Esophagus muscularis mucosa (tissue), 4 donors: ENCODE data around the gene PITRM1. TPM values are rescaled to one million over a fixed set of nuclear protein-coding genes. Genes with fewer than 3 reads are reported as not detected.

ENCODE experiments used
- DNase-seq: peaks from one replicate; pipeline ENCODE4 v3.0.0-alpha.2; 2017; ENCODE audit errors: extremely low spot score
- H3K27ac ChIP-seq, 4 donors: fragments of 200-600 bp; sonication (generic); replicated peaks in 1 of 4; 1 replicate in 3 of 4; 2 replicates in 1 of 4; pipeline ENCODE4 v1.5.1; 2016 to 2019; ENCODE audit warnings: mild to moderate bottlenecking in 1 of 4
- H3K27me3 ChIP-seq, 4 donors: fragments of 200-600 bp; sonication (generic); one replicate each; pipeline versions ENCODE4 v1.5.1 to v1.6.0; 2016 to 2019
- H3K36me3 ChIP-seq, 4 donors: fragments of 200-600 bp; sonication (generic); one replicate each; pipeline ENCODE4 v1.5.1; 2016 to 2019
- H3K4me1 ChIP-seq, 4 donors: fragments of 200-600 bp; sonication (generic); one replicate each; pipeline ENCODE4 v1.5.1; 2016 to 2019
- H3K4me3 ChIP-seq, 4 donors: fragments of 200-600 bp; sonication (generic); 1 replicate in 2 of 4; 2 replicates in 2 of 4; pipeline ENCODE4 v1.5.1; 2016 to 2019; ENCODE audit warnings: mild to moderate bottlenecking in 4 of 4, moderate library complexity in 1 of 4
- H3K9me3 ChIP-seq, 4 donors: fragments of 200-600 bp; sonication (generic); 1 replicate in 3 of 4; 2 replicates in 1 of 4; pipeline ENCODE4 v1.5.1; 2016 to 2019
- EP300 ChIP-seq: sonication (generic); formaldehyde crosslinking; IDR thresholded peaks from one replicate; pipeline ENCODE4 v1.6.1; 2017; ENCODE audit warnings: antibody characterized with exemption
- POLR2A ChIP-seq: fragments of 450-650 bp; IDR thresholded peaks from one replicate; pipeline ENCODE4 v1.6.1; 2017; ENCODE audit warnings: antibody characterized with exemption, moderate library complexity, mild to moderate bottlenecking, low read depth
- POLR2AphosphoS5 ChIP-seq, 2 donors: sonication (generic); formaldehyde crosslinking; IDR thresholded peaks; one replicate each; pipeline ENCODE4 v1.6.1; 2017; ENCODE audit warnings: antibody characterized with exemption in 2 of 2
- WGBS: methylation state at CpG from one replicate; pipeline ENCODE4 v1.1.5; 2018; 5-methylcytosine and 5-hydroxymethylcytosine counted together
- intact Hi-C: fragments of 100-400 bp; cut with DNase I; formaldehyde crosslinking; loops from one replicate; pipeline ENCODE4 v1.15.1; 2023
- total RNA-seq, 4 donors: library from RNA; depleted of rRNA; stranded (reverse); fragments of >200 nt; gene quantifications; one replicate each; pipeline versions ENCODE4 v1.1.0 to v1.2.1, GENCODE V29; 2016
- TF ChIP-seq, protein P1 (sequence below), 3 experiments: fragments of 200-600 bp in 2 of 3; fragments of 450-650 bp in 1 of 3; sonication (generic) in 2 of 3; IDR thresholded peaks; one replicate each; pipeline ENCODE4 v1.5.1; 2017 to 2019; ENCODE audit warnings: antibody characterized with exemption in 3 of 3, mild to moderate bottlenecking in 2 of 3, moderate library complexity in 1 of 3

Gene PITRM1
- total RNA-seq, 4 donors from 2014 or later = 75.5 to 103 (median 84.9) TPM

DNA sequence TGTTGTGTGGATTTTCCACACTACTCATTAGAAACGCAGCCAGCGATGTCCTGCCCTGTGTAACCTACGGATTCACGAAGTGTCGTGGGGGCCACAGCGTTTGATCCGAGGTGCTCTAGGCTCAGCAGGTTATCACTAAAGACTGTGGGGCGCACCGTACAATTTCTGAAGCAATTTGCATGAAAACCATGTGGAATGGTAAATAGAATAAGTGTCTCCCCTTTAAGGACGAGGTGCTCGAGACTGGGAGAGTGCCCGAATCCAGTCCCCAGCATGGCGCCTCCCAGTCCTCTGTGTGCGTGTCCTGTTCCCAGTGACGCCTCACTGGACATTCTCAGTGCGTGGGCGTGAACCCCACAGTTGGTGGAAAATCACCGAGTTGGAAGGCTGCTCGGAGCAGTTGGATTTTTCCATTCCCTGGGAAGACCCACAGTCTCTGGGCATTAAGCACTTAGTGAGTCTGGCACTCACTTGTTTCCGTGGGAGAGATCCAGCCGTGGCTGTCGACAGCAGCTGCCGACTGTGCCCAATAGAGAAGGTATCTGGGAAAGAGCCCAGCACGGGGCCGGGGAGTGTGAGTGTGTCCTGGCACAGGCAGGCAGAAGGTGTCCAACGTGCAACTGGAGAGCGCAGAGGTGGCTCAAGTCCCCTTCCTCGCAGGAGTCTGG lies 68.2 kb downstream of the PITRM1 start:
- intact Hi-C loops = loop anchor here (5.0 kb wide), 1 partner anchor 37 kb away; the partner anchor contains the start of gene PFKP
- H3K9me3 ChIP-seq = no peaks in the 10 kb centered on the region
- peaks cover 23 to 71% (median 65%) of the 10 kb centered on the region in 4 donors for H3K4me1 ChIP-seq
- H3K27me3 ChIP-seq = no peaks in the 10 kb centered on the region
- H3K4me3 ChIP-seq = no peak overlapping the region
- H3K36me3 ChIP-seq = peaks cover 14 to 72% (median 50%) of the 10 kb centered on the region in 4 donors
- 80% methylated on average over 23 of the region's 28 CpGs for WGBS
- no peak for DNase-seq
- peak overlapping the region; percentile 82 to 91 (median 87) for H3K27ac ChIP-seq
- TF ChIP-seq, protein P1, sequence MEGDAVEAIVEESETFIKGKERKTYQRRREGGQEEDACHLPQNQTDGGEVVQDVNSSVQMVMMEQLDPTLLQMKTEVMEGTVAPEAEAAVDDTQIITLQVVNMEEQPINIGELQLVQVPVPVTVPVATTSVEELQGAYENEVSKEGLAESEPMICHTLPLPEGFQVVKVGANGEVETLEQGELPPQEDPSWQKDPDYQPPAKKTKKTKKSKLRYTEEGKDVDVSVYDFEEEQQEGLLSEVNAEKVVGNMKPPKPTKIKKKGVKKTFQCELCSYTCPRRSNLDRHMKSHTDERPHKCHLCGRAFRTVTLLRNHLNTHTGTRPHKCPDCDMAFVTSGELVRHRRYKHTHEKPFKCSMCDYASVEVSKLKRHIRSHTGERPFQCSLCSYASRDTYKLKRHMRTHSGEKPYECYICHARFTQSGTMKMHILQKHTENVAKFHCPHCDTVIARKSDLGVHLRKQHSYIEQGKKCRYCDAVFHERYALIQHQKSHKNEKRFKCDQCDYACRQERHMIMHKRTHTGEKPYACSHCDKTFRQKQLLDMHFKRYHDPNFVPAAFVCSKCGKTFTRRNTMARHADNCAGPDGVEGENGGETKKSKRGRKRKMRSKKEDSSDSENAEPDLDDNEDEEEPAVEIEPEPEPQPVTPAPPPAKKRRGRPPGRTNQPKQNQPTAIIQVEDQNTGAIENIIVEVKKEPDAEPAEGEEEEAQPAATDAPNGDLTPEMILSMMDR (IDR thresholded peaks at IDR 0.05) = no peak
- TF ChIP-seq POLR2A (no peak), POLR2AphosphoS5 (IDR thresholded peaks at IDR 0.05) (peak in 1 of 2 donors; percentile 29), EP300 (no peak)

DNA sequence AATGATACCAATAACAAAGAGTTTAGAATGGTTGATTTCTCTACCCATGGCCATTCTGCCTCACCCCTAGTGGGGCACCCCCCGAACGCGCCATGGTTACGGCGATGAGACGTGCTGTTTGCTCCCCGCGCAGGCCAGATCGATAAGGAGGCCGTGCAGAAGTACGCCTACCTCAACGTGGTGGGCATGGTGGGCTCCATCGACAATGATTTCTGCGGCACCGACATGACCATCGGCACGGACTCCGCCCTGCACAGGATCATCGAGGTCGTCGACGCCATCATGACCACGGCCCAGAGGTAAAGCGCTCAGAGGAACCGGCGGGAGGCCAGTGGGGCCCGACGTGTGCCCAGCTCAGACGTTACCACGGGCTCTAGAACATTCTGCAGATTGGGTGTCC lies 68.9 kb downstream of the PITRM1 start:
- DNase-seq = no peak
- intact Hi-C loops = loop anchor here (5.0 kb wide), 1 partner anchor 36 kb away; the partner anchor contains the start of gene PFKP
- Histone ChIP-seq H3K27ac (peak overlapping the region; percentile 82 to 91 (median 87)), H3K36me3 (peaks cover 7 to 68% (median 44%) of the 10 kb centered on the region in 4 donors), H3K27me3 (no peaks in the 10 kb centered on the region), H3K4me1 (peaks cover 23 to 75% (median 65%) of the 10 kb centered on the region in 4 donors), H3K4me3 (no peak overlapping the region), H3K9me3 (no peaks in the 10 kb centered on the region)
- no peak for TF ChIP-seq POLR2A
- TF ChIP-seq POLR2AphosphoS5 (IDR thresholded peaks at IDR 0.05) = no peak
- TF ChIP-seq, protein P1 (IDR thresholded peaks at IDR 0.05) = no peak
- 97% methylated on average over 29 of the region's 30 CpGs for WGBS

DNA sequence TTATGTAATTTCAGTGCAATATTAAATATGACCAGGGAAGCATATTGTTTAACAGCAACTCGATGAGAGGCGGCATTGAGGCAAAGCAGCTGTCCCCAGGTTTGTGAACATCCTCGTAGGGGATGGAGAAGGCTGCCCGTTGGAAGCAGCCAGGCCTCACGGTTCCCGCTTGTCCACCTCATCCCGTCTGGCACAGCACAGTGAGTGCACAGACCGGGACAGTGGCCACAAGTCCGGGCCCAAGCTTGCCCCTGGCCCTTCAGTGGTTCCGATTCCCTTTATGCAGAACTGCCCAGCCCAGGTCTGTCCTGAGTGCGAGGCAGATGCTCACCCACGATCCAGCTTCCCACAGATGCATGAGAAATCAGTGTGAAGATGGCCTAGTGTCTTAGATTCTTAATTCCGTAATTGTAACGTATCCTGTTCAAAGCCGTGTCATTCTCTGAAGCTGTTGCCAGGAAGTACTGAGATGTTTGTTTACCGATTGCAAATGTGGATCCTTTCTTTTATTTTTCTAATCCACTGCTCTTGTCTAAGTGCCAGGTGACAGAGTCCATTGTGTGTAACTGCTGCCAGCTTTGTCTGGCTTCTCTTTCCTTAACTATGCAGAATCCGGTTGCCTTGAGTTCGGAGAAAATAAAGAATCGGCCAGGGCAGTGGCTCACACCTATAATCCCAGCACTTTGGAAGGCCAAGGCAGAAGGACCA lies 69.7 kb downstream of the PITRM1 start:
- Histone ChIP-seq H3K4me1 (peaks cover 21 to 69% (median 60%) of the 10 kb centered on the region in 4 donors), H3K27ac (peak overlapping the region; percentile 82 to 91 (median 87)), H3K36me3 (peaks cover 4 to 64% (median 39%) of the 10 kb centered on the region in 4 donors), H3K4me3 (no peak overlapping the region), H3K27me3 (no peaks in the 10 kb centered on the region), H3K9me3 (no peaks in the 10 kb centered on the region)
- no peak for DNase-seq
- TF ChIP-seq, protein P1 (IDR thresholded peaks at IDR 0.05) = no peak
- TF ChIP-seq POLR2AphosphoS5 (IDR thresholded peaks at IDR 0.05) (peak; percentile 31 to 68), EP300 (peak; percentile 9)
- 50% methylated on average over 18 of the region's 19 CpGs for WGBS
- intact Hi-C loops = loop anchor here (5.0 kb wide), 1 partner anchor 36 kb away; the partner anchor contains the start of gene PFKP

DNA sequence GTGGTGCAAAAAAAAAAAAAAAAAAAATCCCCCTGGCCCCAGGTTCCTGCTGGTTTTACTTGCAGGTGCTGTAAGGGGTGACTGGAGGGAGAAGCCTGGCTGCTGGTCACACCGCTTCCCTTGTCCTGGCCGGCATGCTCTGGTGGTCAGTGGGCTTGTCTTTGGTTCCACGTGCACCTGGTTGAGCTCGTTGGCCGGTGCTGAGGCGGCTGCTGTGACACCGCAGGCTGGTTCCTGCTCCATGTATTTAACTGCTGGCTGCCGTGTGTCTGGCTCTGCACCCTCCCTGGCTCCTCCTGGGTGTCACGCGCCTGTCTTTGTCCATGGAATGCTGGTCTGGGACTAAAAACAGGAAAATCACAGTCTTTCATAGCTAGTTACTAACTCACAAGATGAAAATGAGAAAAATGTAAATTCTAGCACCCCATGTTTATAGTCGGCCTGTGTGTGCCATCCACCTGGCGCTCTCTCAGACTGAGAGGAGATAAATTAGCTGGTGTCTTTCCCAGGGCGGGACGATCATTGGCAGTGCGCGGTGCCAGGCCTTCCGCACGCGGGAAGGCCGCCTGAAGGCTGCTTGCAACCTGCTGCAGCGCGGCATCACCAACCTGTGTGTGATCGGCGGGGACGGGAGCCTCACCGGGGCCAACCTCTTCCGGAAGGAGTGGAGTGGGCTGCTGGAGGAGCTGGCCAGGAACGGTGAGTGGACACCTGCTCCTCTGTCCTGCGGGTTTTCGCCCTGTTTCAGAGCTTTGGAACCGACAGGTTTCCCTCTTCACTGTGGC lies 71.5 kb downstream of the PITRM1 start:
- peak overlapping the region; percentile 54 to 71 (median 68) for H3K27ac ChIP-seq
- peaks cover 4 to 59% (median 36%) of the 10 kb centered on the region in 4 donors for H3K36me3 ChIP-seq
- DNase-seq = no peak

More for the DNA sequence above, 71.5 kb downstream of the PITRM1 start:
- intact Hi-C loops = loop anchor here (5.0 kb wide), 1 partner anchor 34 kb away; the partner anchor contains the start of gene PFKP
- 83% methylated on average over 30 of the region's 31 CpGs for WGBS
- Histone ChIP-seq H3K9me3 (no peaks in the 10 kb centered on the region), H3K27me3 (no peaks in the 10 kb centered on the region), H3K4me1 (peaks cover 27 to 76% (median 66%) of the 10 kb centered on the region in 4 donors), H3K4me3 (no peak overlapping the region)
- TF ChIP-seq EP300 (peak; percentile 51), POLR2AphosphoS5 (IDR thresholded peaks at IDR 0.05) (peak; percentile 47 to 71)
- TF ChIP-seq, protein P1 (IDR thresholded peaks at IDR 0.05) = no peak
